Measurements from ENCODE around the gene FBXO41. TPM values are rescaled to one million over a fixed set of nuclear protein-coding genes. Genes with fewer than 3 reads are reported as not detected.

Gene FBXO41
- total and polyA plus RNA-seq, 9 of the 15 experiments (the other 6 are each of a cell fraction or from before 2014, with no cell fraction given) = 0.21 to 8.2 (median 3.5) TPM

DNA sequence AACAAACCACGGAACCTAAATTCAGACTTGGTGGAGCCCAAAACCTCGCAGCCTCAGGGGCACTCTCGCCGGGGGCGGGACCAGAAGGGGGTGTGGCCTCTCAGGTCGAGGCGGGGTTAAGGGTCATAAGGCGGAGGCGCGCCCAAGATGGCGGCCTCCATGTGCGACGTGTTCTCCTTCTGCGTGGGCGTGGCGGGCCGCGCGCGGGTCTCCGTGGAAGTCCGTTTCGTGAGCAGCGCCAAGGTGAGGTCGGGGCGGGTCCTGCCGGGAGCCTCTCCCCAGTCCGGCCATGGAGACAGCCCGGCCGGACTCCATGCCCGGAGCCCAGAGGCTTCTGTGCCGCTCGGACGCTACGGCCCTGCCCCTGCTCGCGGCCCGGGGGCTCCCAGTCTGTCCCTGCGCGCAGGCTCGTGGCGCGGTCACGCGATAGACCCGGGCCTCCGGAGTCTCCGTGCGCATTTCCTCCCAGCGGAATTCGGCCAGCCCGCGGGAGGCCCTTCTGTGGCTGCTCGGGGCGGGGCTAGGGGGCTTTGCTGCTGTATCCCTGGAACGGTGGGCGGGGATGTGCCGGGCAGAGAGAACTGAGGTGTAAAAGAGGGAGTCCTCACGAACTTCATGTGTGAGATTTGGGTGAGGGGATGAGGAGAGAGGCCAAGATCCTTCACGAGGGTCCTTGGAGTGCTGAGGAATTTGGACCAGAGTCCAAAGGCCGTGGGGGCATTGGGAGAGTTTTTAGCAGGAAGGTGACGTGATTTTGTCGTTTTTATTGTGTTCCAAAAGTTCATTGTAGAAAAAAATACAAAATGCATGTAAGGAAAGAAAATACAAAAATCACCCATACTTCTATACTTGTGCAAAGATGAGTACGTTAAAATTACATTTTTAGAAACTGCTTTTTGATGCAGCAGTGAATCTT lies 69.9 kb downstream of the FBXO41 start, which contains the start of gene SMYD5:
SMYD5 (plus strand) TSS at position 126 of the 916 bp plus-strand sequence; CDS start at position 148, 22 bp downstream.
- in situ Hi-C loops (cut with MboI) (no loop called here), intact Hi-C loops (cut with micrococcal nuclease) (loop anchor here (1.0 kb wide), 1 partner anchor 19 kb away; the partner anchor contains the start of gene PRADC1)
- H3K79me2 ChIP-seq (ENCODE audit: control insufficient read depth, insufficient read depth, low read length) = peaks cover 39% of the 10 kb centered on the region
- CTCF ChIA-PET (ENCODE audit: low intra/inter-chr PET ratio) = interaction anchor here (0.9 kb wide), 1 partner anchor 129 kb away, joined by 3 read pairs; no protein-coding TSS in a partner anchor
- WGBS (ENCODE audit: insufficient coverage, low coverage, missing lambda C conversion rate) = under 1% methylated on average over 55 of the region's 64 CpGs
- FAIRE-seq (peak; percentile 95), DNase-seq (ENCODE audit: extremely low read depth in 1 of 4, low spot score in 3 of 4) (peak; percentile 93 to 96 (median 93)), ATAC-seq (peak; percentile 92)
- POLR2A ChIA-PET = interaction anchor here (0.8 to 2.0 kb wide), 6 partner anchors 10 to 41 kb away, joined by 3 to 13 read pairs (median 6); partner anchors contain the start of genes CCT7 and PRADC1
- H3K9me1 ChIP-seq (ENCODE audit: control insufficient read depth, insufficient read depth, low read length) = no peaks in the 10 kb centered on the region
- no peaks in the 10 kb centered on the region for H3K9me3 ChIP-seq (replicated peaks; ENCODE audit: control insufficient read depth, insufficient read depth, low read depth, low read length)
- H4K20me1 ChIP-seq (replicated peaks; ENCODE audit: control insufficient read depth, insufficient read depth, low read length) = no peaks in the 10 kb centered on the region
- H3K4me3 ChIP-seq = peak within 1 kb of the TSS; percentile 92
- peak within 1 kb of the TSS; percentile 78 for H3K27ac ChIP-seq (ENCODE audit: extremely low read depth, low read depth, low read length)
- no peaks in the 10 kb centered on the region for H3K27me3 ChIP-seq (ENCODE audit: control insufficient read depth in 2 of 2, insufficient read depth in 2 of 2, low read length in 2 of 2)
- H3K4me1 ChIP-seq (replicated peaks in 1 of 2; ENCODE audit: control insufficient read depth in 2 of 2, insufficient read depth in 2 of 2, low read length in 2 of 2) = peaks cover 15 to 23% of the 10 kb centered on the region in 2 experiments; a peak in 4 of 5 replicates
- peak within 1 kb of the TSS; percentile 96 for H2AFZ ChIP-seq (ENCODE audit: low read depth, low read length)
- H3K9ac ChIP-seq (ENCODE audit: insufficient read depth in 1 of 2, low read depth in 2 of 2, low read length in 2 of 2) = peak within 1 kb of the TSS; percentile 75 to 94
- H3K36me3 ChIP-seq (ENCODE audit: control insufficient read depth, insufficient read depth, low read length) = peaks cover 9% of the 10 kb centered on the region; the same call in 2 of the 3 replicates
- peak within 1 kb of the TSS; percentile 94 for H3K4me2 ChIP-seq (ENCODE audit: insufficient read depth, low read length)
- BruUV-seq (replicated peaks) = TSS peak; percentile 54
- TF ChIP-seq FOXP1 (CRISPR knock-in tag; IDR thresholded peaks at IDR 0.05) (no peak), POLR2B (IDR thresholded peaks at IDR 0.05; ENCODE audit: low read depth, partially characterized antibody) (no peak), ESRRA (IDR thresholded peaks at IDR 0.05; ENCODE audit: borderline replicate concordance, low read depth) (no peak), SRSF1 (IDR thresholded peaks at IDR 0.05; ENCODE audit: low read depth, low read length) (no peak), MEIS2 (IDR thresholded peaks at IDR 0.05; ENCODE audit: partially characterized antibody) (no peak), BCOR (IDR thresholded peaks at IDR 0.05) (no peak)
- TF ChIP-seq, protein P1, sequence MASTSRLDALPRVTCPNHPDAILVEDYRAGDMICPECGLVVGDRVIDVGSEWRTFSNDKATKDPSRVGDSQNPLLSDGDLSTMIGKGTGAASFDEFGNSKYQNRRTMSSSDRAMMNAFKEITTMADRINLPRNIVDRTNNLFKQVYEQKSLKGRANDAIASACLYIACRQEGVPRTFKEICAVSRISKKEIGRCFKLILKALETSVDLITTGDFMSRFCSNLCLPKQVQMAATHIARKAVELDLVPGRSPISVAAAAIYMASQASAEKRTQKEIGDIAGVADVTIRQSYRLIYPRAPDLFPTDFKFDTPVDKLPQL (IDR thresholded peaks at IDR 0.05; ENCODE audit: extremely low read depth, insufficient read length) = no peak
- TF ChIP-seq, protein P2, sequence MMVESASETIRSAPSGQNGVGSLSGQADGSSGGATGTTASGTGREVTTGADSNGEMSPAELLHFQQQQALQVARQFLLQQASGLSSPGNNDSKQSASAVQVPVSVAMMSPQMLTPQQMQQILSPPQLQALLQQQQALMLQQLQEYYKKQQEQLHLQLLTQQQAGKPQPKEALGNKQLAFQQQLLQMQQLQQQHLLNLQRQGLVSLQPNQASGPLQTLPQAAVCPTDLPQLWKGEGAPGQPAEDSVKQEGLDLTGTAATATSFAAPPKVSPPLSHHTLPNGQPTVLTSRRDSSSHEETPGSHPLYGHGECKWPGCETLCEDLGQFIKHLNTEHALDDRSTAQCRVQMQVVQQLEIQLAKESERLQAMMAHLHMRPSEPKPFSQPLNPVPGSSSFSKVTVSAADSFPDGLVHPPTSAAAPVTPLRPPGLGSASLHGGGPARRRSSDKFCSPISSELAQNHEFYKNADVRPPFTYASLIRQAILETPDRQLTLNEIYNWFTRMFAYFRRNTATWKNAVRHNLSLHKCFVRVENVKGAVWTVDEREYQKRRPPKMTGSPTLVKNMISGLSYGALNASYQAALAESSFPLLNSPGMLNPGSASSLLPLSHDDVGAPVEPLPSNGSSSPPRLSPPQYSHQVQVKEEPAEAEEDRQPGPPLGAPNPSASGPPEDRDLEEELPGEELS (CRISPR knock-in tag; IDR thresholded peaks at IDR 0.05; ENCODE audit: borderline replicate concordance) = no peak
- TF ChIP-seq, protein P3, sequence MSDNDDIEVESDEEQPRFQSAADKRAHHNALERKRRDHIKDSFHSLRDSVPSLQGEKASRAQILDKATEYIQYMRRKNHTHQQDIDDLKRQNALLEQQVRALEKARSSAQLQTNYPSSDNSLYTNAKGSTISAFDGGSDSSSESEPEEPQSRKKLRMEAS (CRISPR knock-in tag; IDR thresholded peaks at IDR 0.05) = peak; percentile 95
- TF ChIP-seq, protein P4, sequence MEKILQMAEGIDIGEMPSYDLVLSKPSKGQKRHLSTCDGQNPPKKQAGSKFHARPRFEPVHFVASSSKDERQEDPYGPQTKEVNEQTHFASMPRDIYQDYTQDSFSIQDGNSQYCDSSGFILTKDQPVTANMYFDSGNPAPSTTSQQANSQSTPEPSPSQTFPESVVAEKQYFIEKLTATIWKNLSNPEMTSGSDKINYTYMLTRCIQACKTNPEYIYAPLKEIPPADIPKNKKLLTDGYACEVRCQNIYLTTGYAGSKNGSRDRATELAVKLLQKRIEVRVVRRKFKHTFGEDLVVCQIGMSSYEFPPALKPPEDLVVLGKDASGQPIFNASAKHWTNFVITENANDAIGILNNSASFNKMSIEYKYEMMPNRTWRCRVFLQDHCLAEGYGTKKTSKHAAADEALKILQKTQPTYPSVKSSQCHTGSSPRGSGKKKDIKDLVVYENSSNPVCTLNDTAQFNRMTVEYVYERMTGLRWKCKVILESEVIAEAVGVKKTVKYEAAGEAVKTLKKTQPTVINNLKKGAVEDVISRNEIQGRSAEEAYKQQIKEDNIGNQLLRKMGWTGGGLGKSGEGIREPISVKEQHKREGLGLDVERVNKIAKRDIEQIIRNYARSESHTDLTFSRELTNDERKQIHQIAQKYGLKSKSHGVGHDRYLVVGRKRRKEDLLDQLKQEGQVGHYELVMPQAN (IDR thresholded peaks at IDR 0.05; ENCODE audit: borderline replicate concordance) = peak; percentile 100
- TF ChIP-seq, protein P5, sequence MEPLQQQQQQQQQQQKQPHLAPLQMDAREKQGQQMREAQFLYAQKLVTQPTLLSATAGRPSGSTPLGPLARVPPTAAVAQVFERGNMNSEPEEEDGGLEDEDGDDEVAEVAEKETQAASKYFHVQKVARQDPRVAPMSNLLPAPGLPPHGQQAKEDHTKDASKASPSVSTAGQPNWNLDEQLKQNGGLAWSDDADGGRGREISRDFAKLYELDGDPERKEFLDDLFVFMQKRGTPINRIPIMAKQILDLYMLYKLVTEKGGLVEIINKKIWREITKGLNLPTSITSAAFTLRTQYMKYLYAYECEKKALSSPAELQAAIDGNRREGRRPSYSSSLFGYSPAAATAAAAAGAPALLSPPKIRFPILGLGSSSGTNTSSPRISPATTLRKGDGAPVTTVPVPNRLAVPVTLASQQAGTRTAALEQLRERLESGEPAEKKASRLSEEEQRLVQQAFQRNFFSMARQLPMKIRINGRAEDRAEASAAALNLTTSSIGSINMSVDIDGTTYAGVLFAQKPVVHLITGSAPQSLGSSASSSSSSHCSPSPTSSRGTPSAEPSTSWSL (CRISPR knock-in tag; IDR thresholded peaks at IDR 0.05; ENCODE audit: borderline replicate concordance) = no peak
